ENCODE results near the gene LRRC4B.

- TF ChIP-seq EP300 (IDR thresholded peaks at IDR 0.05): no peak
- no peak for TF ChIP-seq POLR2AphosphoS5 (IDR thresholded peaks at IDR 0.05)
- TF ChIP-seq CTCF (IDR thresholded peaks at IDR 0.05): no peak
- no peak for TF ChIP-seq POLR2A (IDR thresholded peaks at IDR 0.05)
Measured at GRCh38 chr19:50506700-50507099, 61.5 kb downstream of the LRRC4B start.
